ENCODE data around the gene SDR42E1.

DNA sequence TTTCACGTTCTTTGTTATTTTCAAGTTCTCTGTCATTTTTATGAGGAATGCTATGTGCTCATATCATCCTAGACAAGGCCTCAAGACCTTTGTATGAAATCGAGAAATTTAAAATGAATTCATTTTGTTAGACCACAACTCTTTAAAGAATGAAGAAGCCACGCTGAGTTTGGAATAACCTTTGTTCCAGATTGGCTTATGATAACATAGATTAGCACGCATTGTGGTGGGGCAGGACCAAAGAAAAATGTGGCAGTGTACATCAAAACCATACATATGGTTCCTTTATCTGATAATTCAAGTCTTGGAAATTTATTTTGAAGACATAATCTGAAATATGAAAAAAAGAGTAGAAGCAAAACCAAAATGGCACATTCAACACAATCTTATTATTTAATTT, 26.0 kb upstream of the SDR42E1 start:
- no peak for TF ChIP-seq CTCF (conservative IDR thresholded peaks at IDR 0.05)
- no peak for TF ChIP-seq ZFX (IDR thresholded peaks at IDR 0.05)
